GM21423 (cell line): ENCODE data around the gene CDKN1C.

Experiments used
- ATAC-seq: cut with Tn5 transposase; IDR thresholded peaks from one replicate; pipeline ENCODE4 v1.9.1; 2021; ENCODE audit warnings: mild to moderate bottlenecking, moderate library complexity; ENCODE audit not compliant: unreplicated experiment

Gene CDKN1C

GRCh38 chr11:2848497-2848896, 37.1 kb downstream of the CDKN1C start:
- ATAC-seq = no peak

GRCh38 chr11:2847561-2847960, 38.0 kb downstream of the CDKN1C start:
- no peak for ATAC-seq

- ATAC-seq = no peak
These were observed 39.1 kb downstream of the CDKN1C start for GRCh38 chr11:2846470-2846869.

GRCh38 chr11:2846056-2846455, 39.5 kb downstream of the CDKN1C start:
- ATAC-seq = no peak

GRCh38 chr11:2844996-2845395, 40.6 kb downstream of the CDKN1C start:
- no peak for ATAC-seq

GRCh38 chr11:2844116-2844842, 41.3 kb downstream of the CDKN1C start:
- ATAC-seq = no peak

- ATAC-seq = no peak
These were observed 42.0 kb downstream of the CDKN1C start for GRCh38 chr11:2843551-2843950.

- ATAC-seq = no peak
These were observed 42.7 kb downstream of the CDKN1C start for GRCh38 chr11:2842876-2843275.

- no peak for ATAC-seq
These were observed 44.0 kb downstream of the CDKN1C start for GRCh38 chr11:2841411-2842190.

GRCh38 chr11:2839395-2839943, 46.1 kb downstream of the CDKN1C start:
- no peak for ATAC-seq

GRCh38 chr11:2838676-2839294, 46.8 kb downstream of the CDKN1C start:
- no peak for ATAC-seq

- no peak for ATAC-seq
These were observed 47.5 kb downstream of the CDKN1C start for GRCh38 chr11:2838091-2838490.

GRCh38 chr11:2837651-2838050, 47.9 kb downstream of the CDKN1C start:
- no peak for ATAC-seq

GRCh38 chr11:2837096-2837601, 48.4 kb downstream of the CDKN1C start:
- ATAC-seq = no peak

GRCh38 chr11:2836315-2837095, 49.1 kb downstream of the CDKN1C start:
- no peak for ATAC-seq

- no peak for ATAC-seq
These were observed 49.8 kb downstream of the CDKN1C start for GRCh38 chr11:2835751-2836150.

GRCh38 chr11:2835296-2835695, 50.3 kb downstream of the CDKN1C start:
- ATAC-seq = no peak

GRCh38 chr11:2834503-2835273, 50.9 kb downstream of the CDKN1C start:
- ATAC-seq = no peak

- ATAC-seq = no peak
These were observed 51.7 kb downstream of the CDKN1C start for GRCh38 chr11:2833716-2834502.
